ENCODE data around the gene PLA2G6. TPM values are rescaled to one million over a fixed set of nuclear protein-coding genes. Genes with fewer than 3 reads are reported as not detected.

PLA2G6 gene
- total RNA-seq, 3 donors from 2014 or later: 41.1 to 68.1 (median 59.3) TPM

GRCh38 chr22:38110863-38111852 lies 70.5 kb downstream of the PLA2G6 start:
- Histone ChIP-seq H3K9me3 (no peaks in the 10 kb centered on the region), H3K27me3 (no peaks in the 10 kb centered on the region), H3K36me3 (no peaks in the 10 kb centered on the region), H3K4me3 (no peak overlapping the region), H3K4me1 (peaks cover 0 to 6% of the 10 kb centered on the region in 2 donors), H3K27ac (no peak overlapping the region)
- TF ChIP-seq POLR2A (IDR thresholded peaks at IDR 0.05) (no peak), POLR2AphosphoS5 (IDR thresholded peaks at IDR 0.05) (no peak), CTCF (IDR thresholded peaks at IDR 0.05) (no peak)
- DNase-seq (ENCODE audit: low spot score in 2 of 2): no peak
- intact Hi-C loops (cut with DNase I; ENCODE audit: low total_unique reads): loop anchor here (10.0 kb wide), 1 partner anchor 244 kb away; no protein-coding TSS in a partner anchor

- no peak within 1 kb of the TSS for H3K27ac ChIP-seq
- DNase-seq (ENCODE audit: low spot score in 2 of 2): no peak
These were observed 71.4 kb downstream of the PLA2G6 start, which contains the start of gene BAIAP2L2 for GRCh38 chr22:38110008-38110862. TSS of gene BAIAP2L2 (minus strand) at chr22:38110684. CDS start at chr22:38110525, 159 bp downstream.

GRCh38 chr22:38109371-38110001 lies 72.1 kb downstream of the PLA2G6 start:
- H3K27ac ChIP-seq: no peak overlapping the region
- intact Hi-C loops (cut with DNase I; ENCODE audit: low total_unique reads): loop anchor here (10.0 kb wide), 1 partner anchor 245 kb away; no protein-coding TSS in a partner anchor
- peaks cover 0 to 2% of the 10 kb centered on the region in 2 donors for H3K4me1 ChIP-seq
- H3K4me3 ChIP-seq: no peak overlapping the region
- TF ChIP-seq POLR2A (IDR thresholded peaks at IDR 0.05) (no peak), CTCF (IDR thresholded peaks at IDR 0.05) (no peak), POLR2AphosphoS5 (IDR thresholded peaks at IDR 0.05) (no peak)
- H3K9me3 ChIP-seq: no peaks in the 10 kb centered on the region
- no peak for DNase-seq (ENCODE audit: low spot score in 2 of 2)
- H3K36me3 ChIP-seq: no peaks in the 10 kb centered on the region
- H3K27me3 ChIP-seq: no peaks in the 10 kb centered on the region

More at GRCh38 chr22:38110008-38110862, 71.4 kb downstream of the PLA2G6 start, which contains the start of gene BAIAP2L2:
- Histone ChIP-seq H3K4me3 (no peak within 1 kb of the TSS), H3K36me3 (no peaks in the 10 kb centered on the region), H3K9me3 (no peaks in the 10 kb centered on the region), H3K4me1 (peaks cover 0 to 6% of the 10 kb centered on the region in 2 donors), H3K27me3 (no peaks in the 10 kb centered on the region)
- intact Hi-C loops (cut with DNase I; ENCODE audit: low total_unique reads): loop anchor here (10.0 kb wide), 1 partner anchor 245 kb away; no protein-coding TSS in a partner anchor
- no peak for TF ChIP-seq POLR2AphosphoS5 (IDR thresholded peaks at IDR 0.05)
- no peak for TF ChIP-seq POLR2A (IDR thresholded peaks at IDR 0.05)
- no peak for TF ChIP-seq CTCF (IDR thresholded peaks at IDR 0.05)

- Histone ChIP-seq H3K4me1 (no peaks in the 10 kb centered on the region), H3K27me3 (no peaks in the 10 kb centered on the region), H3K27ac (no peak overlapping the region), H3K36me3 (no peaks in the 10 kb centered on the region), H3K4me3 (no peak overlapping the region), H3K9me3 (no peaks in the 10 kb centered on the region)
- TF ChIP-seq CTCF (IDR thresholded peaks at IDR 0.05) (no peak), POLR2A (IDR thresholded peaks at IDR 0.05) (no peak), POLR2AphosphoS5 (IDR thresholded peaks at IDR 0.05) (no peak)
- no peak for DNase-seq (ENCODE audit: low spot score in 2 of 2)
- intact Hi-C loops (cut with DNase I; ENCODE audit: low total_unique reads): no loop called here
These were observed 72.9 kb downstream of the PLA2G6 start for GRCh38 chr22:38108561-38109319.

All from breast epithelium (tissue), 4 donors.